ENCODE data around the gene USP5.
A peak's percentile ranks its signal among the peaks of the same experiment; 100 is the strongest.

Gene USP5

GRCh38 chr12:6843118-6843902, 8.6 kb upstream of the USP5 start:
- no peak overlapping the region for H3K4me3 ChIP-seq (ENCODE audit: low read length)
- peaks cover 12% of the 10 kb centered on the region; the same call in 1 of the 2 replicates for H3K4me1 ChIP-seq (ENCODE audit: insufficient read depth, low read length)
- H3K9ac ChIP-seq (ENCODE audit: low read depth, low read length): no peak overlapping the region
- WGBS: 80% methylated on average over 16 of the region's 16 CpGs
- no peak overlapping the region for H3K27ac ChIP-seq (ENCODE audit: low read depth, low read length)
- no peaks in the 10 kb centered on the region for H3K27me3 ChIP-seq (ENCODE audit: insufficient read depth, low read length)
- no peaks in the 10 kb centered on the region for H3K9me3 ChIP-seq (ENCODE audit: insufficient read depth, low read depth, low read length)
- peaks cover 80% of the 10 kb centered on the region for H3K36me3 ChIP-seq (ENCODE audit: insufficient read depth, low read length)

- 0 out of 2 replicates have a peak, but pooled peaks cover 2% of the 10 kb centered on the region for H3K4me1 ChIP-seq (ENCODE audit: insufficient read depth, low read length)
- H3K36me3 ChIP-seq (ENCODE audit: insufficient read depth, low read length): peaks cover 78% of the 10 kb centered on the region
- WGBS: 90% methylated on average over 17 of the region's 17 CpGs
- H3K4me3 ChIP-seq (ENCODE audit: low read length): no peak overlapping the region
- no peaks in the 10 kb centered on the region for H3K27me3 ChIP-seq (ENCODE audit: insufficient read depth, low read length)
- no peak overlapping the region for H3K27ac ChIP-seq (ENCODE audit: low read depth, low read length)
- no peaks in the 10 kb centered on the region for H3K9me3 ChIP-seq (ENCODE audit: insufficient read depth, low read depth, low read length)
- H3K9ac ChIP-seq (ENCODE audit: low read depth, low read length): no peak overlapping the region
Observed at GRCh38 chr12:6845395-6845794, 6.6 kb upstream of the USP5 start.

DNA sequence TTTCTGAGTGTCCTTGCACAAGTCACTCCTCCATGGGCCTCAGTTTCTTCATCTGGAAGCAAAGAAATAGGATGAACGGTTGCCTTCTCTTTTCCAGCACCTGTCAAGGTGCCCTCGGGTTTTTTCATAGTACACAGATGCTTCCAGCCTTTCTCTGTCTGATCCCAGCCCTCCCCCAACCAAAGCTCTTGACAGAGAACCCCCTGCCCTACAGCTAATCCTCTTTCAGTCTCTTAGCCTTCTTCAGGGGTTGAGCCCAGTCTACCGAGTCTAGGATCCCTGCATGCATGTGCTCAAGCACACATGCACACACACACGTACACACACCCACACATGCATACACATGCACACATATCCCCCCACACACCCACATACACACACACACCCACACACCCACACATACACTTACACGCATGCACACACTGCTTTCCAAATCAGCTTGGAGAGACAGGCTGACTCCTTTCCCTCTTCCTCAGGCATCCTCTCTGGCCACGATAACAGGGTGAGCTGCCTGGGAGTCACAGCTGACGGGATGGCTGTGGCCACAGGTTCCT, 5.6 kb upstream of the USP5 start:
- H3K4me1 ChIP-seq (ENCODE audit: insufficient read depth, low read length): 0 out of 2 replicates have a peak, but pooled peaks cover 2% of the 10 kb centered on the region
- no peaks in the 10 kb centered on the region for H3K27me3 ChIP-seq (ENCODE audit: insufficient read depth, low read length)
- peaks cover 77% of the 10 kb centered on the region for H3K36me3 ChIP-seq (ENCODE audit: insufficient read depth, low read length)
- no peak overlapping the region for H3K27ac ChIP-seq (ENCODE audit: low read depth, low read length)
- H3K9me3 ChIP-seq (ENCODE audit: insufficient read depth, low read depth, low read length): no peaks in the 10 kb centered on the region
- H3K4me3 ChIP-seq (ENCODE audit: low read length): no peak overlapping the region
- no peak overlapping the region for H3K9ac ChIP-seq (ENCODE audit: low read depth, low read length)
- WGBS: 93% methylated on average over 7 of the region's 7 CpGs

DNA sequence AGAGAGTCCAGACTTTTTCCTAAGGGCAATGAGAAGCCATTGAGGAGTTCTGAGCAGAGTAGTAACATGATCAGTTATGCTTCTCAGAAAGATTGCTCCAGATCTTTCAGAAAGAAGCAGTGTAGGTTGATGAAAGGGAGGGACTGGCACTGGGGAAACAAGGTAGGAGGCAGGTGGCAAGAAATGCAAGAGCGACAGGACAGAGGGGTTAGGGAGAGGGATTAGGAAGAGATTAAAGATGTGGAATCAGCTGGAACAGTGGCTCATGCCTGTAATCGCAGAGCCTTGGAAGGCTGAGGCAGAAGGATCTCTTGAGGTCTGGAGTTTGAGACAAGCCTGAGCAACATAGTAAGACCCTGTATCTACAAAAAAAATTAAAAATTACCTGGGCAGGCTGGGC, 4.3 kb upstream of the USP5 start:
- H3K9me3 ChIP-seq (ENCODE audit: insufficient read depth, low read depth, low read length): no peaks in the 10 kb centered on the region
- H3K27me3 ChIP-seq (ENCODE audit: insufficient read depth, low read length): no peaks in the 10 kb centered on the region
- no peak overlapping the region for H3K9ac ChIP-seq (ENCODE audit: low read depth, low read length)
- no peak overlapping the region for H3K27ac ChIP-seq (ENCODE audit: low read depth, low read length)
- H3K36me3 ChIP-seq (ENCODE audit: insufficient read depth, low read length): peaks cover 65% of the 10 kb centered on the region
- no peak overlapping the region for H3K4me3 ChIP-seq (ENCODE audit: low read length)
- 0 out of 2 replicates have a peak, but pooled peaks cover 2% of the 10 kb centered on the region for H3K4me1 ChIP-seq (ENCODE audit: insufficient read depth, low read length)
- 92% methylated on average over 2 of the region's 2 CpGs for WGBS

GRCh38 chr12:6849427-6849826, 2.5 kb upstream of the USP5 start:
- Histone ChIP-seq H3K27ac (ENCODE audit: low read depth, low read length) (no peak overlapping the region), H3K27me3 (ENCODE audit: insufficient read depth, low read length) (no peaks in the 10 kb centered on the region), H3K9ac (ENCODE audit: low read depth, low read length) (no peak overlapping the region), H3K4me3 (ENCODE audit: low read length) (no peak overlapping the region), H3K4me1 (ENCODE audit: insufficient read depth, low read length) (peaks cover 10% of the 10 kb centered on the region), H3K36me3 (ENCODE audit: insufficient read depth, low read length) (peaks cover 56% of the 10 kb centered on the region), H3K9me3 (ENCODE audit: insufficient read depth, low read depth, low read length) (no peaks in the 10 kb centered on the region)
- WGBS: 93% methylated on average over 2 of the region's 2 CpGs

GRCh38 chr12:6849976-6850560, 1.9 kb upstream of the USP5 start:
- H3K27ac ChIP-seq (ENCODE audit: low read depth, low read length): no peak overlapping the region

GRCh38 chr12:6850796-6851152, 1.2 kb upstream of the USP5 start:
- WGBS: 9% methylated on average over 16 of the region's 16 CpGs
- H3K27ac ChIP-seq (ENCODE audit: low read depth, low read length): peak overlapping the region; percentile 19; the same call in 1 of the 2 replicates
- peaks cover 50% of the 10 kb centered on the region for H3K36me3 ChIP-seq (ENCODE audit: insufficient read depth, low read length)

More at GRCh38 chr12:6849976-6850560, 1.9 kb upstream of the USP5 start:
- WGBS: 86% methylated on average over 10 of the region's 10 CpGs
- Histone ChIP-seq H3K9me3 (ENCODE audit: insufficient read depth, low read depth, low read length) (no peaks in the 10 kb centered on the region), H3K9ac (ENCODE audit: low read depth, low read length) (peak overlapping the region; percentile 67), H3K4me3 (ENCODE audit: low read length) (peak overlapping the region; percentile 70), H3K27me3 (ENCODE audit: insufficient read depth, low read length) (no peaks in the 10 kb centered on the region), H3K36me3 (ENCODE audit: insufficient read depth, low read length) (peaks cover 51% of the 10 kb centered on the region), H3K4me1 (ENCODE audit: insufficient read depth, low read length) (peaks cover 10% of the 10 kb centered on the region)

DNA sequence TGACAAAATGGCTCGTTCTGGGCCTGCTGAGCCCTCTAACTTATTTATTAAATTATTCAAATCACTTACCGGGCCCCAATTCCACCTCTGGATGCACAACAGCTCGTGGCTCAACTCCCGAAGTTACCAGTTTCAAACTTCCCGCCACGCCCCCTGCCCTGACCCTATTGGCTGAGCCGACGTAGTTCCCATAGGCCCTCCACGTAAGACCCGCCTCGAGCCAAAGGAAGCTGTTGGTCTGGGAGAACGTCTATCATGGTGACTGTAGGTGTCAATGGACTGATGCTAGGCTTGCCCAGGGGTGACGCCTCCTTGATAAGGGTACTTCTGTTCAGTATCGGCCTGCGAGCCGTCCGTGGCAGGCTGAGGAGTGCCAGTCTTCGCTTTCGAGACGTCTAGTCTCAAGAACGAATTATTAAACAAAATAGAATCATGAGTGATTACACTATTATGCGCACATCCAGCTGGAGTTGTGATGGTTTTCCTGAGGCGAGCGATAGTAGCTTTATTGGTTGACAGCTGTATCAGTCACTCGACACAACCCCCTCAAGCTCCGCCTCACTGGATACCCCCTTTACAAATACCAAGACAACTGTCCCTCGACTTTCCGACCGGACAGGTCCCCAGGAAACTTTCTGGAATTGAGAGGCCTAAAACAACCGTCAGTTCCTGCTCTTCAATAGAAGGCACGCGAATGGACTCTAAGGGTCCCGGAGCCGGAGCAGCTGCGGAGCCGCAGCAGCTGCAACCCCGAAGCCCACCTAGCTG, 613 bp upstream of the USP5 start, which contains the start of gene CDCA3:
Gene CDCA3, minus strand, starts transcription at position 134 of the 768 bp plus-strand sequence. CDS start 334 bp downstream, outside the sequence.
- no peaks in the 10 kb centered on the region for H3K9me3 ChIP-seq (ENCODE audit: insufficient read depth, low read depth, low read length)
- H3K36me3 ChIP-seq (ENCODE audit: insufficient read depth, low read length): peaks cover 50% of the 10 kb centered on the region
- peak within 1 kb of the TSS; percentile 76 for H3K9ac ChIP-seq (ENCODE audit: low read depth, low read length)
- under 1% methylated on average over 36 of the region's 37 CpGs for WGBS
- H3K4me1 ChIP-seq (ENCODE audit: insufficient read depth, low read length): peaks cover 10% of the 10 kb centered on the region
- peak within 1 kb of the TSS; percentile 70 for H3K4me3 ChIP-seq (ENCODE audit: low read length)
- peak within 1 kb of the TSS; percentile 76; the same call in 1 of the 2 replicates for H3K27ac ChIP-seq (ENCODE audit: low read depth, low read length)
- no peaks in the 10 kb centered on the region for H3K27me3 ChIP-seq (ENCODE audit: insufficient read depth, low read length)

More at GRCh38 chr12:6850796-6851152, 1.2 kb upstream of the USP5 start:
- H3K9me3 ChIP-seq (ENCODE audit: insufficient read depth, low read depth, low read length): no peaks in the 10 kb centered on the region
- peak overlapping the region; percentile 67 for H3K9ac ChIP-seq (ENCODE audit: low read depth, low read length)
- peaks cover 10% of the 10 kb centered on the region for H3K4me1 ChIP-seq (ENCODE audit: insufficient read depth, low read length)
- no peaks in the 10 kb centered on the region for H3K27me3 ChIP-seq (ENCODE audit: insufficient read depth, low read length)
- peak overlapping the region; percentile 70 for H3K4me3 ChIP-seq (ENCODE audit: low read length)

DNA sequence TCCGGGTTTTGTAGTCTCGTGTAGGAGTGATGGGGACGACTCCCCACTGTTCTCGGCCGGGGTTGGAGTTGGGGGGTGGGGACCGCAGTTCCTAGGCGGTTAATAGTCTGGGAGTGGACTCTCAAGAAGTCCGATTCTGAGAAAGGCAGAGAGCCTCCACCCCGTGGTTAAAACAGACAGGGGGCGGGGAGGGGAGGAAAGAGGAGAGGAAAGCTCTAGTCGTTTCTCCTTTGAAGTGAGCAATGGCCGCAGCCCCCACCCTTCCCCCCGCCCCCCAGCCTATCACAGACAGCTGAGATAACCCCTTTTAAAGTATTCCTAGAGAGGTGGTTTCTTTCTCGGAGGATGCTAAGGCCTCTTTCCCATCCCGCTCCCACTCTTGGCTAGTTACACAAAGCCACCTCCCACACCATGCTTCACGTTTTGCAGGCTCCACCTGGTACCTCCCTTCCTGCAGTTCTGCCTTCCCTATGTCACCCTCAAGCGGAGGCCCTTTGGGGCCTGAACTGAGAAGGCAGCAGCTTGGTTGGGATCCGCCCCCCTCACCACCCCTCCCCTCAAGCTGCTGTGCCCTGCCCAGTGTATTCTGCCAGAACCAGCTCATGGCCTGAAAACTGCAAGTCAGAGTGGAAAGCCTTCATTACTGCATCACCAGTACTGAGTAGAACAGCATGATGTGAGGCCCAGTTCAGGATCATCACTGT, 853 bp downstream of the USP5 start:
- Histone ChIP-seq H3K9me3 (ENCODE audit: insufficient read depth, low read depth, low read length) (no peaks in the 10 kb centered on the region), H3K36me3 (ENCODE audit: insufficient read depth, low read length) (peaks cover 50% of the 10 kb centered on the region), H3K27ac (ENCODE audit: low read depth, low read length) (peak overlapping the region; percentile 57; the same call in 1 of the 2 replicates), H3K4me3 (ENCODE audit: low read length) (peak overlapping the region; percentile 70), H3K27me3 (ENCODE audit: insufficient read depth, low read length) (no peaks in the 10 kb centered on the region), H3K4me1 (ENCODE audit: insufficient read depth, low read length) (peaks cover 10% of the 10 kb centered on the region), H3K9ac (ENCODE audit: low read depth, low read length) (peak overlapping the region; percentile 57; the same call in 1 of the 2 replicates)
- 3% methylated on average over 16 of the region's 18 CpGs for WGBS

DNA sequence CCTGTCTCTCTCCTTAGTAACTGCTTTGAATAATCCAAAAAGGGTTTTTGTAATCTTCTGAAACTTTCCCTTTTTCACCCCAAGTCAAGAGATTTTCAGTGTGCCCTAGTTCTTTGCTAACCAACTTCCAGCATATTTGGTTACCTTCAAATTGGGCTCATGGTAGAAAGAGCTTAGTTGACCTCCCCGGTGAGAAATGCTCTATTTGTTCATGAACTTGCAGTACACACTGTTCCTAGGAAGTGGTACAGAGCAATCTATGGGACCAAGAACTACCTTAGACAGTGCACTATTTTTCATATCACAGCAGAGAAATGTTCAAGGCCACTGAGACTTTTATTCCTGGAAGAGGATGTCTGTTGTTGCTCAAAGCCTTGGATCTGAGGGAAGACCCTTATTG, 1.7 kb downstream of the USP5 start:
- WGBS: 92% methylated on average over 1 of the region's 1 CpG
- Histone ChIP-seq H3K4me3 (ENCODE audit: low read length) (peak overlapping the region; percentile 70; the same call in 1 of the 2 replicates), H3K36me3 (ENCODE audit: insufficient read depth, low read length) (peaks cover 51% of the 10 kb centered on the region), H3K27me3 (ENCODE audit: insufficient read depth, low read length) (no peaks in the 10 kb centered on the region), H3K9me3 (ENCODE audit: insufficient read depth, low read depth, low read length) (no peaks in the 10 kb centered on the region), H3K27ac (ENCODE audit: low read depth, low read length) (no peak overlapping the region), H3K4me1 (ENCODE audit: insufficient read depth, low read length) (peaks cover 10% of the 10 kb centered on the region), H3K9ac (ENCODE audit: low read depth, low read length) (peak overlapping the region; percentile 57; the same call in 1 of the 2 replicates)

Measured in HUES64 (cell line).